NCI-H774 (cell line): ENCODE data around the gene ZNF3.
A peak's percentile ranks its signal among the peaks of the same experiment; 100 is the strongest.

Experiments
- DNase-seq: peaks from one replicate; lab custom pipeline; 2025; lab: John Stamatoyannopoulos, UW

The ZNF3 gene

DNA sequence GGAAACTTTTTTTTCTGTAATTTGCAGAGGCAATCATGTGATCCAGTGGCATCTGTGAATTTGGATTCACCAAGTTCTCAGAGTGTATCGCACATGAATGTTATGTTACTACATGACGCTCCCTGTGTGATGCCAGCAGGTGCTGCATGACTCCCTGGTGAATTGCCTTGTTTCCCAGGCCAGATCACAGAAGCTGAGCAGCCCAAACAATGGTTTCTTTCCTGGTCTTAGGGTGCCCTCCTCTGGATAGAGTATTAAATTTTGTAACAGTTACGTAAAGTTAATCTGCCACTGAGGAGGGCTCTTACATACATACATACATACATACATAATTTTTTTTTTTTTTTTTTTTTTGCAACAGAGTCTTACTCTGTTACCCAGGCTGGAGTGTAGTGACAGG, 28.3 kb downstream of the ZNF3 start:
- DNase-seq = peak; percentile 82

DNA sequence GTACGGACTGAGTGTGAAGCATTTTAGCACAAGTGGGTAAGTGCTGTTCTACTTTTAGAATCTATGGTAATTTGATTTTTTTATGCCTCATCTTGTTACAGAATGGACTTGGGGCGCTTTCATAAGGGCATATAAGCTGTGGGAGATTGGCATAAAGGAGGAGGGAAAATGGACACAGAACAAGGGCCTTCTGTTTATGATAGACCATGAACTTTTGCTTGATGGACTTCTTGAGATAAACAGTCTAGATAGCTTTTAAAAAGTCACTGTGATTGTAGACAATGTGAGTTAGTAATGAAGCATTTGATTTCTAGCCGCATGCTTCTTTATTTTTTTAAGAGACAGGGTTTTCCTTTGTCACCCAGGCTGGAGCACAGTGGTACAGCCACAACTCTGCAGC, 29.9 kb downstream of the ZNF3 start:
- no peak for DNase-seq

GRCh38 chr7:100049441-100050291, 31.9 kb downstream of the ZNF3 start, which contains the start of gene ZSCAN21:
ZSCAN21 (plus strand) TSS chr7:100049774; CDS start chr7:100057007, 7,233 bp downstream.
- DNase-seq = peak; percentile 75

DNA sequence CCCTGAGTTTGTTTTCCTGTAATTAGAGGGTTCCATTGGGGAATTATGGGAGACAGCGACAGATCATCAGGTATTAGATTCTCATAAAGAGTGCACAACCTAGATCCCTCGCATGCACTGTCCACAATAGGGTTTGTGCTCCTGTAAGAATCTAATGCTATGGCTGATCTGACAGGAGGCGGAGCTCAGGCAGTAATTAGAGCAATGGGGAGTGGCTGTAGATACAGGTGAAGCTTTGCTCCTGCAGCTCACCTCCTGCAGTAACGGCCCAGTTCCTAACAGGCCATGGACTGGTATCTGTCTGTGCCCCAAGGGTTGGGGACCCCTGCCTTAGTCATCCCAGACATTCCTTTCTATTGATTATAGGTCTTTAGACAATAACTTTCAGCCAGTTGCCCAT, 32.8 kb downstream of the ZNF3 start:
- DNase-seq = no peak

- no peak for DNase-seq
Observed at GRCh38 chr7:100044718-100045117, 36.8 kb downstream of the ZNF3 start.

GRCh38 chr7:100040575-100040974, 40.9 kb downstream of the ZNF3 start:
- DNase-seq = no peak

DNA sequence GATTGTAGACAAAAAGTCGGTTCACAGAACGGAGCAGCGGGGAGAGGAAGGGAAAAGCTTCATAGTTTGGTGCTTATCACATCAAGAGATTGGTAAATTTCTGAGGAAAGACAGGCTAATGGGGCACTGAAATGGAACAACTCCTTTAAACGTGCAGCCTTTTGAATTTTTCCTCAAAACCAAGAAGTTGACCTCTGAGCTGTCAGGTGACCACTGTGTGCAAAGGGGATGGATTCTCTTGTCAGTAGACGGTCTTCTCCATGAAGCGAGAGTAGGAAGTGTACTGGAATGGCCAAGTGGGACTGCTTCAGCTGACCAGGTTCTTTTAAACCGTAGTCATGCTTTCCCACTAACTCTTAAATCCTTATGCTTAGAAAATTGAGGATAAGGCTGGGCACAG, 43.2 kb downstream of the ZNF3 start:
- no peak for DNase-seq

GRCh38 chr7:100035876-100036275, 45.6 kb downstream of the ZNF3 start:
- no peak for DNase-seq

GRCh38 chr7:100034871-100035510, 46.5 kb downstream of the ZNF3 start:
- no peak for DNase-seq

DNA sequence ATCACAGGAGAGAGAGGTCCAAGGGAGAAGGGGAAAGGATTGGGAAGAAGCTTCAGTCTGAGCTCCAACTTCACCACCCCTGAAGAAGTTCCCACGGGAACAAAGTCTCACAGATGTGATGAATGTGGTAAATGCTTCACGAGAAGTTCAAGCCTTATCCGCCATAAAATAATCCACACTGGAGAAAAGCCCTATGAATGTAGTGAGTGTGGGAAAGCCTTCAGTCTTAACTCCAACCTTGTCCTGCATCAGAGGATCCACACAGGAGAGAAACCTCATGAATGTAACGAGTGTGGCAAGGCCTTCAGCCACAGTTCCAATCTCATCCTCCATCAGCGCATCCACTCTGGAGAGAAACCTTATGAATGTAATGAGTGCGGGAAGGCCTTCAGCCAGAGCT, 48.0 kb downstream of the ZNF3 start:
- DNase-seq = no peak

- no peak for DNase-seq
Observed at GRCh38 chr7:100029596-100029995, 51.9 kb downstream of the ZNF3 start.

- no peak for DNase-seq
Observed at GRCh38 chr7:100027197-100027596, 54.3 kb downstream of the ZNF3 start.

DNA sequence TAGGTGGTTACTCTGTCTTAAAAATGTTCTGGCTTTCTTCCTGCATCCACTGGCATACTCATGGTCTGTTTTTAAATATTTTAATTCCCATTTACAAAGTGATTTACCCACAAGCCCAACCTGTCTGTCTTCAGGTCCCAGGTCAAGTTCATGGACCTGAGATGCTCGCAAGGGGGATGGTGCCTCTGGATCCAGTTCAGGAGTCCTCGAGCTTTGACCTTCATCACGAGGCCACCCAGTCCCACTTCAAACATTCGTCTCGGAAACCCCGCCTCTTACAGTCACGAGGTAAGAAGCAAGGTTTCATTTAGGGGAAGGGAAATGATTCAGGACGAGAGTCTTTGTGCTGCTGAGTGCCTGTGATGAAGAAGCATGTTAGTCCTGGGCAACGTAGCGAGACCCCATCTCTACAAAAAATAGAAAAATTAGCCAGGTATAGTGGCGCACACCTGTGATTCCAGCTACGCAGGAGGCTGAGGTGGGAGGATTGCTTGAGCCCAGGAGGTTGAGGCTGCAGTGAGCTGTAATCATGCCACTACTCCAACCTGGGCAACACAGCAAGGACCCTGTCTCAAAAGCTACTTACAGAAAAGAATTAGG, 57.4 kb downstream of the ZNF3 start:
- DNase-seq = no peak

GRCh38 chr7:100023526-100023925, 58.0 kb downstream of the ZNF3 start:
- DNase-seq = no peak

GRCh38 chr7:100022621-100023020, 58.9 kb downstream of the ZNF3 start:
- peak; percentile 78 for DNase-seq

GRCh38 chr7:100021297-100021696, 60.2 kb downstream of the ZNF3 start:
- DNase-seq = no peak
